ENCODE data around the gene AIFM3. TPM values are rescaled to one million over a fixed set of nuclear protein-coding genes. Genes with fewer than 3 reads are reported as not detected.

AIFM3 gene
- total and polyA plus RNA-seq, 7 donors, result 0.66 to 105 (median 1.9) TPM

GRCh38 chr22:20972933-20973577 is 6.0 kb downstream of the AIFM3 start:
- 76 to 80% methylated on average over 21 of the region's 21 CpGs for WGBS, 2 donors

GRCh38 chr22:20973634-20974286 is 6.7 kb downstream of the AIFM3 start:
- no peak for DNase-seq
- H3K4me3 ChIP-seq, result no peak overlapping the region
- WGBS, 2 donors, result 82 to 84% methylated on average over 21 of the region's 21 CpGs
- intact Hi-C loops (cut with DNase I), result no loop called here
- H3K36me3 ChIP-seq, result no peaks in the 10 kb centered on the region
- no peak for TF ChIP-seq CTCF (IDR thresholded peaks at IDR 0.05)
- TF ChIP-seq EP300 (IDR thresholded peaks at IDR 0.05), result no peak
- TF ChIP-seq POLR2AphosphoS5 (IDR thresholded peaks at IDR 0.05), result no peak
- no peak for TF ChIP-seq POLR2A (IDR thresholded peaks at IDR 0.05)
- H3K9me3 ChIP-seq, result no peaks in the 10 kb centered on the region
- H3K4me1 ChIP-seq, result peaks cover 0 to 2% (median 0%) of the 10 kb centered on the region in 4 donors
- no peak overlapping the region for H3K27ac ChIP-seq
- no peaks in the 10 kb centered on the region for H3K27me3 ChIP-seq

More at GRCh38 chr22:20972933-20973577, 6.0 kb downstream of the AIFM3 start:
- no peak for DNase-seq
- no peak for TF ChIP-seq POLR2A (IDR thresholded peaks at IDR 0.05)
- no peak for TF ChIP-seq CTCF (IDR thresholded peaks at IDR 0.05)
- no peak for TF ChIP-seq POLR2AphosphoS5 (IDR thresholded peaks at IDR 0.05)
- no peak for TF ChIP-seq EP300 (IDR thresholded peaks at IDR 0.05)
- Histone ChIP-seq H3K4me3 (no peak overlapping the region), H3K9me3 (no peaks in the 10 kb centered on the region), H3K27me3 (no peaks in the 10 kb centered on the region), H3K36me3 (no peaks in the 10 kb centered on the region), H3K27ac (no peak overlapping the region), H3K4me1 (peaks cover 0 to 8% (median 0%) of the 10 kb centered on the region in 4 donors)
- intact Hi-C loops (cut with DNase I), result no loop called here

GRCh38 chr22:20974336-20974955 is 7.4 kb downstream of the AIFM3 start:
- WGBS, 2 donors, result 88% methylated on average over 16 of the region's 16 CpGs
- no peak for TF ChIP-seq EP300 (IDR thresholded peaks at IDR 0.05)
- no peak for TF ChIP-seq POLR2AphosphoS5 (IDR thresholded peaks at IDR 0.05)
- TF ChIP-seq CTCF (IDR thresholded peaks at IDR 0.05), result no peak
- no peak for TF ChIP-seq POLR2A (IDR thresholded peaks at IDR 0.05)
- Histone ChIP-seq H3K4me3 (no peak overlapping the region), H3K27me3 (no peaks in the 10 kb centered on the region), H3K4me1 (peaks cover 0 to 5% (median 4%) of the 10 kb centered on the region in 4 donors), H3K27ac (no peak overlapping the region), H3K9me3 (no peaks in the 10 kb centered on the region), H3K36me3 (no peaks in the 10 kb centered on the region)
- DNase-seq, result no peak
- intact Hi-C loops (cut with DNase I), result no loop called here

- no peaks in the 10 kb centered on the region for H3K9me3 ChIP-seq
- 88 to 89% methylated on average over 14 of the region's 14 CpGs for WGBS, 2 donors
- intact Hi-C loops (cut with DNase I), result loop anchor here (5.0 kb wide), 1 partner anchor 53 kb away; no protein-coding TSS in a partner anchor
- TF ChIP-seq EP300 (IDR thresholded peaks at IDR 0.05) (no peak), POLR2A (IDR thresholded peaks at IDR 0.05) (no peak), POLR2AphosphoS5 (IDR thresholded peaks at IDR 0.05) (no peak), CTCF (IDR thresholded peaks at IDR 0.05) (no peak)
- no peak overlapping the region for H3K4me3 ChIP-seq
- H3K27me3 ChIP-seq, result no peaks in the 10 kb centered on the region
- no peak overlapping the region for H3K27ac ChIP-seq
- H3K36me3 ChIP-seq, result no peaks in the 10 kb centered on the region
- no peak for DNase-seq
- H3K4me1 ChIP-seq, result peaks cover 0 to 18% (median 16%) of the 10 kb centered on the region in 4 donors
Measured at GRCh38 chr22:20975541-20976290, 8.7 kb downstream of the AIFM3 start.
